ENCODE data around the gene TMEM11.

TMEM11 gene

DNA sequence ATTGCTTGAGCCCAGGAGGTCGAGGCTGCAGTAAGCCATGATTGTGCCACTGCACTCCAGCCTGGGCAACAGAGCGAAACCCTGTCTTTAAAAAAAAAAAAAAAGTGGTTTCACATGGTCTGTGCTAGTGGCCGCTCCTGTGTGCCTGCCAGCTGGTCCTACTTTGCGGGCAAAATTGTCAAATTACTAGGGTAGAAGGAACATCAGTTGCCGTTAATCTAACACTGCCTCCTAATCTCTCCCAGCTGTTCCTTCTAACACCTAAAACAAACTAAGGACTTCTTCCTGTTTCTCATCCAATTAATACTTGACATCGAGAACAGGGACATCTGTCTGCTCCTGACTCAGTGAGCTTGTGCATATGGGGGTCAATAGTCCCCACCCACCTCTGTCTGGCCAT, 23.9 kb downstream of the TMEM11 start:
- DNase-seq (ENCODE audit: extremely low spot score, insufficient read length, low read depth) (no peak), FAIRE-seq (no peak)

DNA sequence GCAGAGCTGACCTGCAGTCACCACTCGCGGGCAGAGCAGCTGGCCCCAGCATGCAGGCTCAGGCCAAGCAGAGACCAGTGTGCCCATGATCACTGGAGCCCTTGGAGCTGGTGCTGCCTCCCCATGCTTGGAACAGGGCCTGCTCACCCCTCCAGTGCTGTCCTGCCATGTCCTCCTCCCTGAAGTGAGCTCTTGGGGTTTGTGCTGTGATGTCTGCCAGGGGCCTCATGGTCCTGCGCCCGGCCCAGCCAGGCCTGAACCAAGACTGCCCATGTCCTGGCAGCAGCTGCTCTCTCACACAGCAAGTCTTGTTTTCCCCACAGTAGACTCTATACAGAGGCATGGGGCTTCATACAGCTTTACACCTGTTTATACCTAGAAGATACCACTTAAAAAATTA, 24.6 kb downstream of the TMEM11 start:
- FAIRE-seq: no peak
- no peak for DNase-seq (ENCODE audit: extremely low spot score, insufficient read length, low read depth)

DNA sequence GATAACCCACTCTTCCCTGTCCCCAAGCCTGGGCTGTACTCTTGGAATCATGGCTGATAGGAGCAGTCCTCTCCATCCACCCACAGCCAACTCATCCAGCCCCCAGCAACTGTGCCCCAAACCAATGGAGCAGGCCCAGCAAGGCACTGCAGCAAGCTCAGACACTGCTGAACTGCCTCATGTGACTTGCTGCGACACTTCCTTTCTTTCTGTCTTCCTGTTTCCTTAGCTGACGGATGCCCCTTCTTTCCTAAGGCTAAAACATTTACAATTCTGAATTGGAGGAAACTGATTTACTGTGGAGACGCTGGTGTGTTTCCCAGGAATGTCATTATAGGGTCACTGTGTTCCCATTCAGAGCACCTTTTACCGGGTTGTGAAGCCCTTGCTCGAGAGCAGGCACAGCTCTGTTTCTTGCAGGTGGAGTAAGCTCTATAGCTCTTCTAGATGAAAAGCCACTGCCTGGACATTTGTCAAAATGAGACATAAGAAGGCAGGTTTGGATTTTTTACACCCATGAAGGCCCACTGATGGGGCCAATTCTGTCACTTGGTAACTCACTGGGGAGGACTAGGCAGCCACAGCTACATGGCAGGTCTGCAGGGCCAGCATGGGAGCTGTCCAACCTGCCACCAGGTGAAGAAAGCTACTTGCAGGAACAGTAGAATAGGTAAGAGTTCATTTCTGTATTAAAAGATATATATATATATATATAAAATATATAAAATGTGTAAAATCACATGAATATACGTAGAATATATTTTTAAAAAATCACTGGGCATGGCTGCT, 27.4 kb downstream of the TMEM11 start:
- no peak for DNase-seq (ENCODE audit: extremely low spot score, insufficient read length, low read depth)
- FAIRE-seq: no peak

DNA sequence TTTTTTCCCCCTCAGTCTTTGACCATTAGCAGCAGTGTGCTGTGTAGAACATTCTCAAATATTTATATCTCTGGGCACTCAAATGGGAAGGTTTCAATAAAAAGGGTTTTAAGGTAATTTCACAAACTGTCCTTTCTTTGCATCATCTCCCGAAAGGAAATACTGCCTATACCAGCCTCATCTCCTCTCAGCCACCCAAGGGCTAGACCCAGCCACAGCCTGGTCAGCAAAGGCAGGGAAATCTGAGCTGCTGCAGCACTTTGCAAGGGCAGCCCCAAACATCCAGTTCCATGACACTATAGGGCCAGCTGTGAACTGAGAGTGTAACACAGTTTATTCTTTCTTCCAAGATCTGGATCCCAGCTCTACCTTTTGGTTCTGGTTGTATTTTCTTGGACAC, 28.9 kb downstream of the TMEM11 start:
- no peak for FAIRE-seq
- no peak for DNase-seq (ENCODE audit: extremely low spot score, insufficient read length, low read depth)

DNA sequence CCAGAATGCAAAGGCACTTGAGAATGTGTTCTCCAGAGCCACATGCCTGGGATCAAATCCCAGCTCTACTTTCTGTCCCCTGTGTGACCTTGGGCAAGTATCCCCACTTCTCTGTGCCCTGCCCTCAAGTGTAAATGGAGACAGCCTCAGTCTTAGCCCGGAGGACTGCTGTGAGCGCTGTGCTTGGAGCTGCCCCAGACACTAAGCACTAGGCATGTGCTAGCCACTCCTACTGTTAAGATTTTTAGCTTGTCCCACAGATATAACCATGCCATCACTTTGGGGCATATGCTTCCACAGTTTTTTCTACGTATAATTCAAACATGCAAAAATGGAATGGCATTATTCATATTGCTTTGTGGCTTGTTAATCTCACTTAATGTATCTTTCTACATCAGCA, 29.4 kb downstream of the TMEM11 start:
- no peak for FAIRE-seq

DNA sequence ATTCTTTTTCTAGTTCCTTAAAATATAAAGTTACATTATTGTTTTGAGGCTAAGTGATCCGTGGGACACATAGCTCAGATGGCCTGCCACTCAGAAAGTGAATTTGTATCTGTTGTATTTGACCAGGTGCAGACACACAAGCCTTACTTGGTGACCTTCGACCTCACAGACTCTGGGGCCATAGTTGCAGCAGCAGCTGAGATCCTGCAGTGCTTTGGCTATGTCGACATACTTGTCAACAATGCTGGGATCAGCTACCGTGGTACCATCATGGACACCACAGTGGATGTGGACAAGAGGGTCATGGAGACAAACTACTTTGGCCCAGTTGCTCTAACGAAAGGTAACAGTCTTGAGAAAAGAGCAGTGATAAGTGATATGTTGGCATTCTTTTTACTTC, 30.5 kb downstream of the TMEM11 start:
- FAIRE-seq: no peak
- DNase-seq (ENCODE audit: extremely low spot score, insufficient read length, low read depth): no peak

More for the DNA sequence above, 29.4 kb downstream of the TMEM11 start:
- no peak for DNase-seq (ENCODE audit: extremely low spot score, insufficient read length, low read depth)

DNA sequence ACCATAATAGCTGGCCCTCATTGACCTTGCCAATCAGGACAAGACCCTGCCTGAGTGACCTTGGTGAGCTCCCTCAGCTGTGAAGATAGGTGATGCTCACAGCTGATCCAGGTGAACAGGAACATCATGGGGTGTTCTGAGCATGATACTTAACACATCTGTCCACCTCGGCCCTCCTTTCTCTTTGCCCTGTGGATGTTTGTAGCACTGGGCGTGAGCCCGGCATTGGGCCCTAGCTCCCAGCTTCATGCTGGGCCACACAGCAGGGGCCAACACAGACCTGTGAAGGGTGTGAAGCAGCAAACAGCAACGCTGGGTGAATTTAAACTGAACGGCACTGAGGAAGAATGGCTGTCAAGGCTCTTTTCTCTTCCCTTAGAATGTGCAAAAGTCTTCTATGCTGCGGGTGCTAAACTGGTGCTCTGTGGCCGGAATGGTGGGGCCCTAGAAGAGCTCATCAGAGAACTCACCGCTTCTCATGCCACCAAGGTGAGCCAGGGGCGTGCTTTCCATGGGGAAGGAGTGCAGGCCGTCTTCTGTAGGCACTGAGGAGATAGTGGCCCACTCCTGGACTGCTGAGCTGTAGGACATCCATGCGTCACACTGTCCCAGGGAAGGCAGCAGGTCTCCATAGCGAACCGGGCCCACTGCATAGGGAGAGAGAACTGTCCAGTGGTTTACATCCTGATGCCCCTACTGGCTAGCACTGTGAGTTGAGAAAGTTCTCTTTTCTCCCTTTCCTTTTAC, 35.9 kb downstream of the TMEM11 start:
- FAIRE-seq (no peak), DNase-seq (ENCODE audit: extremely low spot score, insufficient read length, low read depth) (no peak)

DNA sequence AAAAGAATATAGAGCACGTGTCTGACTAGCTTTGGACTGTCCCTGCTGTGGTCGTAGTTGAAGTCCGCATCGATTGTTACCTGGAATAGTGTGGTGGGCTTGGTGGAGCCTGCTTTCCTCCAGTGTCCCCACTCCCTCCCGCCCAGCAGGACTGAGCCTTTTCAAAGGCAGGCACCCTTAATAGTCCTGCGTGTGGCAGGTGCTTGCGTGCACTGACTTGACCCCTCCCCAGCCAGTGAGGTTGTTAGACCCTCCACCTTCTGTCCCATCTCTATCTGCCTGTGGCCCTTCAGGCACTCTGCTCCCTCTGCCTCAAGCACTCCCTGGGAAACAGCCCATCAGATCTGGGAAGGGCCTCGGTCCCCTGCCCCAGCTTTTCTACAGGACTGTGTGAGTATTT, 36.6 kb downstream of the TMEM11 start:
- FAIRE-seq: no peak
- DNase-seq (ENCODE audit: extremely low spot score, insufficient read length, low read depth): no peak

DNA sequence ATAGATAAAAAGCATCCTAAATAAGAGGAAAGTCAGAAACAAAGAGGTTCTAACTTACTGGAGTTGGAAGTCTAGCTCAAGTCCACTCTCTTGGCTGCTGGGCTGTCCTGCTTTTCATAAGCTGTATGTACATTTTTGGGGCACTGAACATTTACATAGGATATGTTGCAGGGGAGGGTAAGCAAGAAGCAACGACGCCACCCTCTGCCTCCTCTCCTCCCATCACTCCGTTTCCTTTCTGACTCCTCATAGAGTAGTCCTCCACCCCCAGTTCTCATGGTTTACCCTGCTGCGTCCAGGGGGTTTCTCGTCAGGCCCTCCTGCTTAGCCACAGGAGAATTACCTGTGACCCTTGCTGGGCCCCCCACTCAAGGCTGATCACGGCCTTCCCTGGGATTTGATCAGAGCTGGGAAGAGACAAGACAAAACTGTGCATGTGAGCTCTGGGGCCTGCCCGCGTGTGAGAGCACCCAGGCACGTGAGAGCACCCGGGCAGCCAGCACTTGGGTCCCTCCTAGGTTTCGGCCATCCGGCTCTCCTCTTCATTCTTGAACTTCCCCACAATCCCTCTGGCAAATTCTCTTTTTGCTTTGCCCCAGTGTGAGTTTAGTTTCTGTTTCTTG, 37.1 kb downstream of the TMEM11 start:
- no peak for DNase-seq (ENCODE audit: extremely low spot score, insufficient read length, low read depth)
- FAIRE-seq: no peak

DNA sequence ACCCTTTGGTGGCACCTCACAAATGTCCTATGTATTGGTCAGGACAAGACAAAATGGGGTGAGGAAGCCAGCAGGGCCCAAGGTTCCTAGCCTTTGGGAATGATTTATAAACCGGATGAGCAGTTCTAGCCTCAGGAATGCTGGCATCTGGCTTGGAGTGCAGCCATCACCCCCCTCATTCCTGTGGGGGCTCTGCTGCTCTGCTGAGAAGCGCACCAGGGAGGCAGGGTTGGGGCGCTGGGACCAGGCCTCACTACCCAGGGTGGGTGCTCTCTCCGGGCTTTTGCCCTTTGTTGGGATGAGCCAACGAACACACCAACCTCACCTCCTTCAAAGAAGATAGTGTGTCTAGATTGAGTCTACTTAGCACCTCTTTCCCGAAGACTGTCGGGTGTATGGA, 39.2 kb downstream of the TMEM11 start:
- FAIRE-seq: no peak
- DNase-seq (ENCODE audit: extremely low spot score, insufficient read length, low read depth): no peak

DNA sequence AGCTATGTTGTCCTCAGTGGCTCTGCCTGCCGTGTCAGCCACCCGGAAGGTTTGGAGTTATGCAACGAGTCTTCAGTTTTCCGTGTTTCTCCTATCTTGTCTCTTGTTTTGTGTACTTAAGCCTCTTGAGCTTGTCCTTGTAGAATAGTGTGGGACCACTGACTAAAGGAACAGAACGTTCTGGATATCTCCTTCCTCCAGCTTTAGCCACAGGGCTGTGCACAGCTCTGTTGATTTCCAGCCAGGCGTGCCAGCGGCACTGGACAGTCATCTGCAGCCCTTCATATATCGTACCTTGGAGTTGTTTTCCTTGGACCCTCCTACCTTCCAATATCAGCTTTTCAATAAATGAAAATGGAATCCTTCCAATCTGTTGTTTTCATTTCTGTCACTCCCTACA, 39.8 kb downstream of the TMEM11 start:
- DNase-seq (ENCODE audit: extremely low spot score, insufficient read length, low read depth) (no peak), FAIRE-seq (no peak)

DNA sequence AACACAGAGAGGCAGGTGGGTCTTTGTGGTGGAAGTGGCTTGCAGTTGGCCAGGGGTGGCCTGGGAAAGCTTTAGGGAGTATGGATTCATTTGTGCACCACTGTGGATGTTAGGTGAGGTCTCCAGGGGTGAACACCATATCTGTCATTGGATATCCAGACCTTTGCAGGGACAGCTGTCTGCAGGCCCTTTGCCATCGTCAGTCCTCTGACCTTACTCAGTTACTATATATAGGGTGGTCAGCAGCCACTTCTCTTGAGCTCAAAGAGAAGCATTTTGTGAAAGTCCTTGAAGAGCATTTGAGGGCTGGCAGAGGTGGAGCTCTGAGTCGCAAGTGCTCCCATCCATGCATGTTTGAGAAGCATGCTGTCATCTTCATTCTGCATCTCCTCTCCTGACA, 40.4 kb downstream of the TMEM11 start:
- DNase-seq (ENCODE audit: extremely low spot score, insufficient read length, low read depth) (no peak), FAIRE-seq (no peak)

DNA sequence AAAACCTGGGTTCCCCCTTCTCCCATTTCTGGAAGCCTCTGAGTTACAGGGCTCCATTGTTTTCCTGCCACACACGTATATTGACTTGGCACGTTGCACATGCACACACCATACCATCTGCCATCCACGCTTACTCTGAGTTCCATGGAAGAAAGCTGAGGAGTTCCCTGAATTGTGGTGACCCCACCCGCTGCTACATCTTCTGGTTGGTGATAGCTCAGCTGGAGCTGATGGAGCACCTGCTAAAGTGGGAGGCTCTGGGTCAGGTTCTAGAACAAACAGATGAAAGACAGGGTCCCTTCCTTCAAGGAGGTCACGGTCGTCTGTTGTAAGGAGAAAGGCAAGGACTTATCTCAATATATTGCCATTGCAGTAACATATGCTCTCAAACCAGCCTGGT, 41.1 kb downstream of the TMEM11 start:
- no peak for FAIRE-seq

DNA sequence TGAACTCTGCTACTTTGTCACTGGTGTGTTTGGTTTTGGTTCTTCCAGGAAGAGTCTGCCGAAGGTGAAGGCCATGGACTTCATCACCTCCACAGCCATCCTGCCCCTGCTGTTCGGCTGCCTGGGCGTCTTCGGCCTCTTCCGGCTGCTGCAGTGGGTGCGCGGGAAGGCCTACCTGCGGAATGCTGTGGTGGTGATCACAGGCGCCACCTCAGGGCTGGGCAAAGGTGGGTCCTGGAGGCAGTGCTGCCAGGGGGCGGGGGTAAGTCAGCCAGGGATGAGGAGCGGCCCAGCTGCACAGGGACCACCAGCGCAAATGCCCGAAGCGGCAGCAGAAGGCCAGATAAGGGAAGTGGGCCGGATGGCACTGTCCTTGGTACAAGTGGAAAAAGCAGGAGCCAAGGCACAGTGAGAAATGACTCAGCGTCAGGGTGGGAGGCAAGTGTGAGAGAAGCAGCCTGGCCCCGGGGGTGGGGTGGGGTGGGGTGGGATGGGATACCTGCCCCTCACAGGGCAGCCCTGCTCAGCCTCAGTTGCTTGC, 41.9 kb downstream of the TMEM11 start:
- DNase-seq (ENCODE audit: extremely low spot score, insufficient read length, low read depth) (no peak), FAIRE-seq (no peak)

More for the DNA sequence above, 41.1 kb downstream of the TMEM11 start:
- no peak for DNase-seq (ENCODE audit: extremely low spot score, insufficient read length, low read depth)

DNA sequence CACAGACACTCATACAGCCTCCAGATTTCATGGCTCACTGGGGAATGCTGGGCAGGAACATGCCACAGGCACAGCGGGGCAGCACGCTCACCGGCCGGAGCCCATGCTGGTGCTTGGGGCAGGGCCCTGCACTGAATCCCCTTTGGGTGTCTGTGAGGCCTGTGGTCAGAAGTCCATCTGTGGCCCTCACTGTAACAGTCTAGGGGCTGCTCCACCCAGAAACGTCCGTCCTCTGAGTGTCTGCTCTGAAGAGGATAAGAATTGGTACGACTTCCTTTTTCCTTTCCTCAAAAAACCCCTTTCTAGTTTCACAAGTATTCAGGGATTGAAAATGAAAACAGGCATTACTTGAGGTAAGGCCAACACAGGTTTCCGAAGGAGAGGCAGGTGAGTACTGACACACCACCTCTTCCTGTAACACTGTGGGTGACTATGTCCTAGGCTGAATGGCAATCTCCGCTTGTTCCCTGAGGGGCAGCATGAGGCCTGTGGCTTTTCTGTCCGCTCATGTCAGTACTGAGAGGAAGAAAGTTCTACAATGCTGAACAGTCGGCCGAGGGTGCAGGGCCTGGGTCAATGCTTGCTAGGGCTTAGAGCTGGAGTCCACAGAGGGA, 42.5 kb downstream of the TMEM11 start:
- DNase-seq (ENCODE audit: extremely low spot score, insufficient read length, low read depth): peak; percentile 39
- peak; percentile 91 for FAIRE-seq

DNA sequence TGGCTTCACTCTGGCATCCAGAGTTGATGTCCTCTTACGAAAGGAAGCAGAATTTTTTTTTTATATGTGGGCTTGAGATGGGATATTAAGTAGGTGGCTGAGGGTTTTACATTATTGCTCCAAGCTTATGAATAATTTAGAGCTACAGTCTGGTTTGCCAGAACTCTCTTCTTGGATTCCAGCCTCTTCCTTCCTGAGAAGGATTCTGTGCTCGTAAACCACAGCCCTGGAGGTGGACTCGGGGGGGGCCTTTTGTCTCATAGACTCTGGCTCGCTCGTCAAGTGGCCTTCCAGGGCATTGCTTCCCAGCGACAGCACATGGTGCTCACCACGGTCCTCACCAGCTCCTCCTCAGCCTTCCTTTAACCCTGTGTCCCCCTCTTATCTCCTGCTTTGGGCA, 43.2 kb downstream of the TMEM11 start:
- DNase-seq (ENCODE audit: extremely low spot score, insufficient read length, low read depth) (no peak), FAIRE-seq (no peak)

DNA sequence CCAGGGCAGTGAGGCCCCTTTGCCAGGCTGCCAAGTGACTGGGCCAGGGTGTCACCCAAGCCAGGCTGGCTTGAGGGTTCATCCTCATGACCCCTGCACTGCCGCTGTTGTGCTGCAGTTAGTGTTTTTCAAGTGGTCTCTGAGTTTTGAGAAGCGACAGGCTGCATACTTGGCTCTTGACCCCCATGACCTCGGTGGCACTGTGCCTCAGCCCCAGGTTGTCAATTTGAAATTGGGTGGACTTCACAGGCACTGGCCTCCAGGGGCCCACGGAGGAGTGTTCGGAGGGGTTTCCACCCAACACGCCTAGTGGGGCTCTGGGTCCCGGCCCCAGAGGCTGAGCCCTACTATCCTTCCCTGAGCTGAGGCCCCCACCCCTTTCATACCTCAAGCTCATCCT, 44.5 kb downstream of the TMEM11 start:
- FAIRE-seq (no peak), DNase-seq (ENCODE audit: extremely low spot score, insufficient read length, low read depth) (no peak)

DNA sequence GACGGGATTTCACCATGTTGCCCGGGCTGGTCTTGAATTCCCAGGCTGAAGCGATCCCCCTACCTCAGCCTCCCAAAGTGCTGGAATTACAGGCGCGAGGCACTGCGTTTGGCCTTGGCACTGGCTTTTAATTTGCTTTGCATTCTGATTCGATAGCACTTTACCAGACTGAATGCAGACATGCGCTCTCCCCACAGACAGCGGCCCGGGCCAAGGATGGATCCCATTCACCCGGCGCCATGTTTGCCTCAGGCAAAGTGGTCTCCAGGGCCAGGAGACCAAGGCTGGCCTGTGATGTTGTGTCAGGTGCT, 45.5 kb downstream of the TMEM11 start:
- DNase-seq (ENCODE audit: extremely low spot score, insufficient read length, low read depth): no peak
- FAIRE-seq: no peak

DNA sequence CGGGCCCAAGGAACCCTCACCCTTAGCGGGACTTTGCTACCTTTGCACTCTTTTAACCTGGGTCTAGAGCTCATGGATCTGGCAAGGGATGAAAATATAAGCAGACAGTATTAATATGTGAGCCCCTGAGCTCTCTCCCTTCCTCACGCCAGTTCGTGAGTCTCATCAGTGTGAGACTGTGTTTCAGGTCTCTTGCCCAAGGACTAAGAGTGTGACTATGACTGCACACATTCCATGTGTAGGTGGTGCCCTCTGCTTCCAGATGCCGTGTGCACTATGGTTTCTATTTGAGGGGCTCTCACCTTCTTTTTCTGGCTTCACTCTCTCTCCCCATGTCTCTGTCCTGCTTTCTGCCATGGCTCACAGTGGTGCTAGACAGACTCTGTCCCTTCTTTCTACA, 46.7 kb downstream of the TMEM11 start:
- DNase-seq (ENCODE audit: extremely low spot score, insufficient read length, low read depth): no peak
- no peak for FAIRE-seq

DNA sequence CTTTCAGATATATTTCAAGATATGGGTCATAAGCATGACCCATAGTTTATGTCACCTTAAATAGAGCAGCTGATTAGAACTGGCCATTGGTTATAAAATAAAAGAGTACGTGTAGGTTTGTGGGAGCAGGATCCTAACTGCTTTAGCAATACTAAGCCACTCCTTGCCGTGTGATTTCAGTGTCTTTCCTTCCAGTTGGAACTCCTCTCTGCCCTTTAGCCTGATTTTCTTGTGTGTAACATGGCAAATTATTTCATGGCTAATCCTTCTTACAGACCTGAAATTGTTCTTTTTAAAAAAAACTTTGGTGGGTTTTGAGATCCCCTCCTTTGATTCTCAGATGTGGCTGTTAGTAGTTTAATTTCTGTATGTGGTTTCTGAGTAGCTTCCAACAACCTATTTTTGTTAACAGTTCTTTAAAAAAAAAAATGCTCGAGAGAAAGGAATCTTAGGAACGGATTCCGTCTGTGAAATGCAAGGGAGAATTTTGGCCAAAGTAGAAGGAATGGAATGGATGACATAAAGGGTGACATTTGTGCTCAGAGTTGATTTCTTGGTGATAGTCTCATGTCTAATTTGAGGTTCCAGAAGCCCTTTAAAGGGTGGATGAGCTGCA, 47.3 kb downstream of the TMEM11 start:
- FAIRE-seq (no peak), DNase-seq (ENCODE audit: extremely low spot score, insufficient read length, low read depth) (no peak)
